Loucy (cell line): ENCODE results near the gene MYO1D.

ENCODE experiments used
- EZH2phosphoT487 ChIP-seq: fragments of 200-600 bp; IDR thresholded peaks from 2 replicates; pipeline ENCODE4 v1.6.1; 2018; ENCODE audit warnings: antibody characterized with exemption, mild to moderate bottlenecking, moderate library complexity, borderline replicate concordance
- TF ChIP-seq, protein P1 (sequence below): fragments of 200-600 bp; sonication (generic); conservative IDR thresholded peaks from 2 replicates; pipeline ENCODE4 v1.5.1; 2014; ENCODE audit warnings: mild to moderate bottlenecking, antibody characterized with exemption, low read length

DNA sequence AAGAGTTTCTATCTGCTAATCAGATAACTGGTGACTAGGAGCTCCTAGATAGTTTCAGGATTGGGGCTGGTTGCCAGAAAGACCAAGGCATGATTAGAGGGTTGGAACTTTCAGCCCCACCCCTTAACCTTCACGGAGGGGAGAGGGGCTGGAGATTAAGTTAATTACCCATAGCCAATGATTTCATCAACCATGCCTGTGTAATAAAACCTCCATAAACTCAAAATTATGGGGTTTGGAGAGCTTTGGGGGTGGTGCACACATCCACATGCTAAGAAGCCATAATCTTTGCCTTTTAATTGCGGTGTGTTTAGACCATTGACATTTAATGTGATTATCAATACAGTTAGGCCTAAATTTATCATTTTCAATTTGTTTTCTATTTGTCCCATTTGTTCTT is 228.5 kb downstream of the MYO1D start:
- TF ChIP-seq, protein P1, sequence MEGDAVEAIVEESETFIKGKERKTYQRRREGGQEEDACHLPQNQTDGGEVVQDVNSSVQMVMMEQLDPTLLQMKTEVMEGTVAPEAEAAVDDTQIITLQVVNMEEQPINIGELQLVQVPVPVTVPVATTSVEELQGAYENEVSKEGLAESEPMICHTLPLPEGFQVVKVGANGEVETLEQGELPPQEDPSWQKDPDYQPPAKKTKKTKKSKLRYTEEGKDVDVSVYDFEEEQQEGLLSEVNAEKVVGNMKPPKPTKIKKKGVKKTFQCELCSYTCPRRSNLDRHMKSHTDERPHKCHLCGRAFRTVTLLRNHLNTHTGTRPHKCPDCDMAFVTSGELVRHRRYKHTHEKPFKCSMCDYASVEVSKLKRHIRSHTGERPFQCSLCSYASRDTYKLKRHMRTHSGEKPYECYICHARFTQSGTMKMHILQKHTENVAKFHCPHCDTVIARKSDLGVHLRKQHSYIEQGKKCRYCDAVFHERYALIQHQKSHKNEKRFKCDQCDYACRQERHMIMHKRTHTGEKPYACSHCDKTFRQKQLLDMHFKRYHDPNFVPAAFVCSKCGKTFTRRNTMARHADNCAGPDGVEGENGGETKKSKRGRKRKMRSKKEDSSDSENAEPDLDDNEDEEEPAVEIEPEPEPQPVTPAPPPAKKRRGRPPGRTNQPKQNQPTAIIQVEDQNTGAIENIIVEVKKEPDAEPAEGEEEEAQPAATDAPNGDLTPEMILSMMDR = no peak
- no peak for TF ChIP-seq EZH2phosphoT487
